Measurements from ENCODE around the gene CEP350. TPM values are rescaled to one million over a fixed set of nuclear protein-coding genes. Genes with fewer than 3 reads are reported as not detected.
"Not testable (repeated sequence)": the region's sequence is repeated elsewhere in the genome, so short reads cannot be mapped to it uniquely, and the experiment has no call there.

Gene CEP350
- total RNA-seq, 1 donor from 2014 or later, result 36.6 TPM

- intact Hi-C loops (cut with DNase I), result no loop called here
- no peak for DNase-seq (ENCODE audit: low spot score)
Observed at GRCh38 chr1:179939941-179940340, 14.7 kb upstream of the CEP350 start.

DNA sequence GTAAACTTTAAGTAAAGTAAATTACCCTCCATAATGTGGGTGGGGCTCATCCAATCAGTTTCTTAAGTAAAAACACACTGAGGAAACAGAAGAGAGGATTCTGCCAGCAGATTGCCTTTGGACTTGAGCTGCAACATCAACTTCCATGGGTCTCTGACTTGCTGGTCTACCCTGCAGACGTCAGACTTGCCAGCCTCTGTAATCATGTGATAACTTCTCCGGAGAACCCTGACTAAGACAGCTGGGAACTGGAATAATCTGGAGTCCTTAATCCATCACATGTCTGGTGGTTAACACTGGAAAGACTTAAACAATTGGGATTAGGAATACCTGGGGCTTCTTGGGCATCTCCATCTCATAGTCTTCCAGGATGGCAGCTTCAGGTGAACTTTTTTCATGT lies 13.2 kb upstream of the CEP350 start:
- DNase-seq (ENCODE audit: low spot score), result no peak
- intact Hi-C loops (cut with DNase I), result no loop called here

- no peak for DNase-seq (ENCODE audit: low spot score)
- intact Hi-C loops (cut with DNase I), result loop anchor here (5.0 to 10.0 kb wide), 2 partner anchors 133 to 224 kb away; no protein-coding TSS in a partner anchor
Observed at GRCh38 chr1:179950651-179951050, 4.0 kb upstream of the CEP350 start.

DNA sequence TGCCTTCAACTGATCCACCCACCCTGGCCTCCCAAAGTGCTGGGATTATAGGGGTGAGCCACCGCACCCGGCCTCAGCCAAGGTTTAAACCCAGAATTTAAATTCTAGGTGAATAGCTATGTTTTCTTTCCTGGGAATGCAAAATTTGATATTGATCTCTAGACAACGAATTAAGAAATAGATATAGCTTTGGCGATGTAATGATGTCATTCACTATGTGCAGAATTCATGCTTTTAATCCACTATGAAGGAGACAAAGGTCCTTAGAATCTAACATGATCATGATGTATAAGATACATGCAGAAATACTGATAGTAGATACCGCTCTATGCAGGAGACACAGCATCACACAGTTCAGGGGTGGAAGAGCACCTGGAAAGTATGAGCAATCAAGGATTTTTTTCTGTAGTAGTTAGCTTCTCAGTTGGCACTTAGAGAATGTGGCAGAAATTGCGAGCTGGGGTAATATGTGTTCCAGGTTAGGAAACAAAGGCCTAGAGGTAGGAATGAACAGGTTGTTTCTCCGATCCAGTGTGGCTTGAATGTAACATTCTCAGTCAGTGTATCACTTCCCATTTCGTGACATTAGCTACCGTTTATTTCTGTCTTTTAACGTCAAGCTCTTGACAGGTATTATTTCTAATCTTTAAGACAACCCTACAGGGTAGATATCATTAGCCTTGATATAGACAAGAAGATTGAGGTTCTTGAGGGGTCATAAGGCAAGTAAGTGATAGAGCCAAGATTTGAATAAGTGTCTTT lies 3.0 kb upstream of the CEP350 start:
- intact Hi-C loops (cut with DNase I), result loop anchor here (5.0 to 10.0 kb wide), 2 partner anchors 134 to 223 kb away; no protein-coding TSS in a partner anchor
- DNase-seq (ENCODE audit: low spot score), result no peak

- no peak for DNase-seq (ENCODE audit: low spot score)
- intact Hi-C loops (cut with DNase I), result loop anchor here (5.0 to 10.0 kb wide), 2 partner anchors 135 to 223 kb away; no protein-coding TSS in a partner anchor
Observed at GRCh38 chr1:179952186-179952585, 2.4 kb upstream of the CEP350 start.

DNA sequence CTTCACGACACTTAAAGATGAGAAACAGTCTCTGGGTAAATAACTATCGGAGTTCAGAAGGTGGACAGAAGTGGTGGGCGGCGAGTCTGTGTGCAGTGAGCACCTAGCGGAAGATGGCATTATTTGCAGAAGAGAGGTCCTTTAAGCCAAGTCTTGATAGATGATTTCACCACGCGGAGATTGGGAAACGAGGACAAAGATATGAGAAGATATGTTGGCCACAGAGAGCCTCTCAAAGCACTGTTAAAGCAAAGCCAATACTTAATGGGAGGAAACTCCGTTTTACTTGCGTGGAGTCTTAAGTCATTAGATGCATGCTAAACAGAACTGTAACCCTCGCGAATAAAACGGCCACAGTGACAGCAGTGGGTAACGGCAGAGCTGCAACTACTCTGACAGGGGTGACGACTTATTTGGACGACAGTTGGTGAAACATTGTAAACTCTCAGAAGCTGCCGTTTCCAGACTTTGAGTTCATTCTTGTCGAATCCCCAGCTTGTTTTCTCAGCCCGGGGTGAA lies 577 bp upstream of the CEP350 start:
- DNase-seq (ENCODE audit: low spot score), result no peak
- intact Hi-C loops (cut with DNase I), result loop anchor here (1.0 to 10.0 kb wide), 3 partner anchors 72 to 221 kb away; partner anchors contain the start of gene TOR1AIP1

- intact Hi-C loops (cut with DNase I), result loop anchor here (10.0 kb wide), 1 partner anchor 220 kb away; no protein-coding TSS in a partner anchor
- DNase-seq (ENCODE audit: low spot score), result no peak
Observed at GRCh38 chr1:179955287-179955680, 674 bp downstream of the CEP350 start.

DNA sequence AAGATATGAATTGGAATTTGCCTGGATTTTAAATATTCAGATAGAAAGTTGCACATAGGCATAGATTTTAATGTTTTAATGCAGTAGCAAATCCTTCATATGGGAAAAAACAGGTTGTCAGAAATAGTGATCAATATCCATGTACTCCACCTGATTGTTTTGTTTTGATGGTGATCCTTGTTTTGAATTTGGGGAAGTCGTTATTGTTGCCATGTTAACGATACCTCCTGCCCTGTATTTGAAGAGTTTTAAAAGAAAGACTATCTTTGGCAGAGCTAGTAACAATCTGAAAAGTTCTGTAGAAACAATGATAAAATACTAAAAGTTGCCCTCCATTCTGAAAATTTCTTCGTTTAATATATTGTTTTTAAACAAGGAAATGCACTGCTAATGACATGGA lies 1.1 kb downstream of the CEP350 start:
- intact Hi-C loops (cut with DNase I), result loop anchor here (10.0 kb wide), 1 partner anchor 219 kb away; no protein-coding TSS in a partner anchor
- no peak for DNase-seq (ENCODE audit: low spot score)

GRCh38 chr1:179958359-179958758 lies 3.7 kb downstream of the CEP350 start:
- DNase-seq (ENCODE audit: low spot score), result no peak
- intact Hi-C loops (cut with DNase I), result loop anchor here (10.0 kb wide), 1 partner anchor 216 kb away; no protein-coding TSS in a partner anchor

- intact Hi-C loops (cut with DNase I); DNase-seq (ENCODE audit: low spot score): not testable (repeated sequence)
Observed at GRCh38 chr1:179962168-179962567, 7.6 kb downstream of the CEP350 start.

- intact Hi-C loops (cut with DNase I), result no loop called here
Observed at GRCh38 chr1:179966551-179966950, 11.9 kb downstream of the CEP350 start.

GRCh38 chr1:179968284-179968993 lies 13.8 kb downstream of the CEP350 start:
- DNase-seq (ENCODE audit: low spot score), result no peak
- intact Hi-C loops (cut with DNase I), result no loop called here

More at GRCh38 chr1:179966551-179966950, 11.9 kb downstream of the CEP350 start:
- no peak for DNase-seq (ENCODE audit: low spot score)

DNA sequence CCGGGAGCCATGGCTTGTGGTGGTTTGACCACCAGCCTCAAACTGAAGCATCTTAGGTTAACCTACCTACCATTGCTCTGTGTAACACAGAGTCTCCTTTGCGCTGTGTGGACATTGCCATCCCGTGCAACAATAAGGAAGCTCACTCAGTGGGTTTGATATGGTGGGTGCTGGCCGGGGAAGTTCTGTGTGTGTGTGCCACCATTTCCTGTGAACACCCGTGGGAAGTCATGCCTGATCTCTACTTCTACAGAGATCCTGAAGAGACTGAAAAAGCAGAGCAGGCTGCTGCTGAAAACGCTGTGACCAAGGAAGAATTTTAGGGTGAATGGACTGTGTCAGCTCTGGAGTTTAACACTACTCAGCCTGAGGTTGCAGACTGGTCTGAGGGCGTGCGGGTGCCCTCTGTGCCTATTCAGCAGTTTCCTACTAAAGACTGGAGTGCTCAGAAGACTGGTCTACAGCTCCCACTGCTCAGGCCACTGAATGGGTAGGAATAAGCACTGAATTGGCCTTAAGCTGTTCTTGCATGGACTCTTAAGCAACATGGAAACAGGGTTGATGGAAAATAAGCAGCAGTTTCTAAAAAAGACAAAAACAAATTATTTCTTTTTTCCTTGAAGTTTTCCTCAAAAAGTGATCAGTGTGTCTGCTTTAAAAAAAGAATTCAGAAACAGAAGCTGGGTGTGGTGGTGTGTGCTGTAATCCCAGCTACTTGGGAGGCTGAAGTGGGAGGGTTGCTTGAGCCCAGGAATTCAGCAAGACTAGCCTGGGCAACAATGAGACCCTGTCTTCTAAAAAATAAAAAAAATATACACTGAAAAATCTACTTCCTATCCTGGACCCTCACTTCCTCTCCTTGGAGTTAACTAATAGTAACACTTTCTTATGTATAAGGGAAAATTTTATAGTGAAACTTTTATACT lies 14.6 kb downstream of the CEP350 start:
- DNase-seq (ENCODE audit: low spot score), result no peak
- intact Hi-C loops (cut with DNase I), result no loop called here

DNA sequence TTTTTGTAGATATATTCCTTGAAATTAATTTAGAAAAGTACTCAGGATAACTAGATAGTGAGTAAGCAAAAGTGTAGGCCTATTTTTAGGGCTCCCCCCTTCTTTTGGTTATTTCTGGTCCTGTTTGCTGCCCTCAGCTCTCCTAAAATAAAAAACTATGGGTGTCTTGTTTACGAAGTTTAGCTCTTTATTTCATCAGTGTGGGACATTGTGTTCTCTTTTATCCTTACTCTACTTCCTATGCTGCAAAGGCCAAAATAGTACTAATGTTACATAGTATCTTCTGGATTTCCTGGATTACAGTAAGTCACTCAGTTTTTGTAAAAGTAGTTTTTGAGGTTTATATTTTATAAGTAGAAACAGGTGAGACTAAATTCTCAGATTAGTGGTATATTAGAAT lies 15.4 kb downstream of the CEP350 start:
- intact Hi-C loops (cut with DNase I), result no loop called here

DNA sequence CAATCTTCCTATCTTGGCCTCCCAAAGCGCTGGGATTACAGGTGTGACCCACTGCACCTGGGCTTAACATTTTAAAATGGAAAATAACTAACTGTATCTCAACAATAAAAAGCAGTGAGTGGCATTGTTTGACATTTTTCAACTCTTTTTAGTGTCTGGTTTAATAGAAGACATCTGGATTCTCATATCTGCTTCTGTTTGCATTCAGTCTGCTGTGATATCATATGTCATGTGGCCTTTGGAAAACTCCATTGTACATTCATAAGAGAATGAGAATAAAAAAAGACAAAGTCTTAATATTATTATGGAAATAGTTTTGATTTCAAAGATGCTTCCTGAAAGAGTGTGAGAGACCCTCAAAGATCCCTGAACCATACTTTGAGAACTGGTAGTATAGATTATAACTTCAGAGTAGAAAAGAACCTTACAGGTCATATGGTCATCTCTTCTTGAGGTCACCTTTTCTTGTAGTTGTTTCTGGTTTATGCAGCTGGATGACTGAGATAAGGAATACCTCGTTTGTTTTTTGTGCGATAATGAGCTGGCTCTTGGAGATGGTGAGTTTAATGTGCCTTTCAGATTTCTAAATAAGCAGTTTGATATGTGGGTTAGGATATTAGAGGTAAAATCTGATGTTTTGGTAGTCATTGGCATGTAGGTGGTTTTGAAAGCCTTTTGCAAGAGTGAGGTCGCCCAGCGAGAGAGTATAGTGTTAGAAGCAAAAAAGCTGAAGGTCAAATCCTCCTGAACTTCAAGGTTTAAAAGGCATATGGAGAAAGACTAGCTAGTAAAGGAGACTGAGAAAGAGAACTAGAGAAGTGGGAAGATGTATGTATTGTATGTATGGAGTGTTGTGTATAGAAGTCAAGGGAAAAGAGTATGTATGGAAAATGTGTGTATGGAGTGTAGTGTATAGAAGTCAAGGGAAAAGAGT lies 17.2 kb downstream of the CEP350 start:
- no peak for DNase-seq (ENCODE audit: low spot score)
- intact Hi-C loops (cut with DNase I), result no loop called here

More for the DNA sequence above, 15.4 kb downstream of the CEP350 start:
- no peak for DNase-seq (ENCODE audit: low spot score)

GRCh38 chr1:179973198-179974110 lies 18.8 kb downstream of the CEP350 start:
- intact Hi-C loops (cut with DNase I), result no loop called here
- DNase-seq (ENCODE audit: low spot score), result no peak

DNA sequence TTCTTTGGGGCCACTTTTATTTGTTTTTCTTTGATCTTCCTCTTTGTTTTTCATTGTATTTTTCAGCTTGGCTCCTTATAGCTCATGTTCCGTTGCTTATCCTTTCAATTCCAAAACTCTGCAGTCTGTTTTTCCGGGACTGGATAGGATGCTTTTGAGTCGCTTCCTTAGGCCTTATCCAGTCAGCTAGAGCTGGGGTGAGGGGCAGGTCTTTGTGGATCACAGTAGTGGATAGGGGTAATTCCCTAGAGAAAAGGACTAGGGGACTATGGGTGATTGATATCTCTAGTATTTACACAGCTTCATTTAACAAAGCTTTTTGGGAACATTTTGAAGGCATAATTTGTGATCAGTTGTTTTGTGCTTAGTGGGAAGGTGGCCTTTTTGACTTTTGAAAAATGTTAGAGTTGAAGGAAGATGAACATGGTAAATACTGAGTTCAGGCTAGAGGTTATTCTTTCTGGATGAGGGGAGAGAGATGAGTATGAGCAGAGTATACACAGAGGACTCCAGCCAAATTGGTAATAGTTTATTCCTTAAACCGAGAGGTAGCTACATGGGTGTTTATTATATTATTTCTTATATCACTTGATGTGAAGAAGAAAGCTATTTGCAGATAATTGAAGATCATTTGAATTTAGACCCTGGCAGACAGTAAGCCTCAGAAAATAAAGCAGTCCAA lies 22.5 kb downstream of the CEP350 start:
- no peak for DNase-seq (ENCODE audit: low spot score)

More for the DNA sequence above, 22.5 kb downstream of the CEP350 start:
- intact Hi-C loops (cut with DNase I), result no loop called here
